Neural progenitor cell (in vitro differentiated cells): ENCODE data around the gene RPS16. TPM values are rescaled to one million over a fixed set of nuclear protein-coding genes. Genes with fewer than 3 reads are reported as not detected.

Source experiments
- DNase-seq: peaks from one replicate; pipeline ENCODE4 v3.0.0-alpha.2; 2016; ENCODE audit warnings: low spot score
- H2AFZ ChIP-seq: fragments of 200-600 bp; sonication (generic); replicated peaks from 2 replicates; pipeline ENCODE4 v1.6.1; 2016; ENCODE audit warnings: antibody characterized with exemption
- H3F3A ChIP-seq: fragments of 200-600 bp; sonication (generic); 2 replicates; pipeline ENCODE4 v1.6.1; 2016; ENCODE audit warnings: antibody characterized with exemption, low read depth
- H3K27ac ChIP-seq: fragments of 200-600 bp; sonication (generic); 2 replicates; pipeline ENCODE4 v1.5.1; 2016; ENCODE audit warnings: mild to moderate bottlenecking
- H3K27me3 ChIP-seq: fragments of 200-600 bp; sonication (generic); 2 replicates; pipeline ENCODE4 v1.6.1; 2016; ENCODE audit warnings: mild to moderate bottlenecking, moderate library complexity
- H3K36me3 ChIP-seq: fragments of 200-600 bp; sonication (generic); 2 replicates; pipeline ENCODE4 v1.5.1; 2016
- H3K4me1 ChIP-seq: fragments of 200-600 bp; sonication (generic); 2 replicates; pipeline ENCODE4 v1.6.1; 2016; ENCODE audit warnings: mixed run types
- H3K4me2 ChIP-seq: fragments of 200-600 bp; sonication (generic); 2 replicates; pipeline ENCODE4 v1.6.1; 2016
- H3K4me3 ChIP-seq: fragments of 200-600 bp; sonication (generic); 2 replicates; pipeline ENCODE4 v1.5.1; 2016
- H3K79me2 ChIP-seq: fragments of 200-600 bp; sonication (generic); 2 replicates; pipeline ENCODE4 v1.6.1; 2016; ENCODE audit warnings: low read depth
- H3K9ac ChIP-seq: fragments of 200-600 bp; sonication (generic); 2 replicates; pipeline ENCODE4 v1.6.1; 2016
- H3K9me3 ChIP-seq: fragments of 200-600 bp; sonication (generic); 2 replicates; pipeline ENCODE4 v1.5.1; 2016; ENCODE audit warnings: low read depth
- H4K20me1 ChIP-seq: fragments of 200-600 bp; sonication (generic); 2 replicates; pipeline ENCODE4 v1.6.1; 2016; ENCODE audit warnings: low read depth
- H3K27ac Mint-ChIP-seq: 3 replicates; pipeline ENCODE4 v1.8.0; 2021; ENCODE audit warnings: mixed read lengths
- H3K27me3 Mint-ChIP-seq: 2 replicates; pipeline ENCODE4 v1.8.0; 2022; ENCODE audit warnings: low read depth, mild to moderate bottlenecking, inconsistent platforms, moderate library complexity, mixed read lengths; ENCODE audit not compliant: insufficient read depth
- H3K36me3 Mint-ChIP-seq: 3 replicates; pipeline ENCODE4 v1.8.0; 2021; ENCODE audit warnings: mixed read lengths
- H3K4me1 Mint-ChIP-seq: 3 replicates; pipeline ENCODE4 v1.8.0; 2021; ENCODE audit warnings: mixed read lengths
- H3K4me3 Mint-ChIP-seq: 3 replicates; pipeline ENCODE4 v1.8.0; 2021; ENCODE audit warnings: mild to moderate bottlenecking, moderate library complexity, mixed read lengths
- H3K9me3 Mint-ChIP-seq: 3 replicates; pipeline ENCODE4 v1.8.0; 2020; ENCODE audit warnings: mixed read lengths
- CTCF ChIP-seq: fragments of 200-600 bp; sonication (generic); IDR thresholded peaks from 2 replicates; pipeline ENCODE4 v1.5.1; 2017; ENCODE audit warnings: antibody characterized with exemption, mild to moderate bottlenecking
- EZH2 ChIP-seq: fragments of 200-600 bp; sonication (generic); IDR thresholded peaks from 2 replicates; pipeline ENCODE4 v1.6.1; 2017; ENCODE audit warnings: antibody characterized with exemption, mild to moderate bottlenecking, moderate library complexity
- EZH2phosphoT487 ChIP-seq: fragments of 200-600 bp; sonication (generic); IDR thresholded peaks from 2 replicates; pipeline ENCODE4 v1.6.1; 2017; ENCODE audit warnings: antibody characterized with exemption
- total RNA-seq: library from RNA; depleted of rRNA; stranded (reverse); fragments of >200 nt; gene quantifications from 2 replicates; pipeline ENCODE4 v1.2.3, GENCODE V29; 2015; ENCODE audit warnings: low replicate concordance

The RPS16 gene
- total RNA-seq, 1 donor from 2014 or later = 94.8 TPM

DNA sequence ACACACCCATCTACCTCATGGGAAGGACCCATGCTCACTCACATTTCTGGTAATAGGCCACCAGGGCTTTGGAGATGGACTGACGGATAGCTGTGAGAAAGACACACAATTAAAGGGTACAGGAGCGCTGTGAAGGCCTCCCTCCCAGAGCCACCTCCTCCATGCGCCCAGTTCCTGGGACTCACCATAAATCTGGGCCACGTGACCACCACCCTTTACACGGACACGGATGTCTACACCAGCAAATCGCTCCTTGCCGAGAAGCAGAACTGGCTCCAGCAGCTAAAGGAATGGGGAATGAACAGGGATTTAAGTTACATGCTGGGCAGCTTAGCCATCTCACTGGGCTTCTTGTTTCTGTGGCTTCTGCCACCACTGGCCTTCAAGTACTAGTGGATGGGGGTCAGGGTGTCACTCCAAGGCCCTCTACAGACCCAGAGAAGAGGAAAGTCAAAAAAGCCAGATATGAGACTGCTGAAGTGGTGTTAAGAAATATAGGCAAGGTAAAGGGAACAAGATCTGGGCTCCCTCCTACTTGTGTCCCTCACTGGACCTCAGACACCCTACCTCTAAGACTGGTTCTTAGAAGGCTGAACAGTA, 2.2 kb downstream of the RPS16 start:
- Mint-ChIP-seq H3K9me3 (no peaks in the 10 kb centered on the region), H3K36me3 (peaks cover 17% of the 10 kb centered on the region), H3K4me1 (peaks cover 30% of the 10 kb centered on the region), H3K4me3 (peak overlapping the region; percentile 75), H3K27me3 (peaks cover 2% of the 10 kb centered on the region), H3K27ac (no peak overlapping the region)
- Histone ChIP-seq H3K4me2 (no peak overlapping the region), H3F3A (peaks cover 74% of the 10 kb centered on the region), H4K20me1 (peaks cover 26% of the 10 kb centered on the region), H3K27me3 (no peaks in the 10 kb centered on the region), H3K9me3 (no peaks in the 10 kb centered on the region), H2AFZ (no peak overlapping the region), H3K27ac (no peak overlapping the region), H3K79me2 (peaks cover 31% of the 10 kb centered on the region), H3K4me1 (peaks cover 24% of the 10 kb centered on the region), H3K9ac (no peak overlapping the region), H3K4me3 (no peak overlapping the region), H3K36me3 (peaks cover 16% of the 10 kb centered on the region)
- no peak for DNase-seq
- TF ChIP-seq EZH2phosphoT487 (no peak), EZH2 (no peak), CTCF (no peak)

- no peak overlapping the region for H3K9ac ChIP-seq
- H3K27me3 Mint-ChIP-seq = peaks cover 2% of the 10 kb centered on the region
- H3K4me1 ChIP-seq = peaks cover 27% of the 10 kb centered on the region
- peaks cover 38% of the 10 kb centered on the region for H3K4me1 Mint-ChIP-seq
- peaks cover 31% of the 10 kb centered on the region for H3K79me2 ChIP-seq
- H3K27ac ChIP-seq = no peak overlapping the region
- H2AFZ ChIP-seq = no peak overlapping the region
- H3K4me3 Mint-ChIP-seq = peak overlapping the region; percentile 50
- no peaks in the 10 kb centered on the region for H3K9me3 Mint-ChIP-seq
- H3F3A ChIP-seq = peaks cover 82% of the 10 kb centered on the region
- H3K36me3 ChIP-seq = peaks cover 16% of the 10 kb centered on the region
- no peak overlapping the region for H3K27ac Mint-ChIP-seq
- TF ChIP-seq EZH2phosphoT487 (no peak), CTCF (no peak), EZH2 (no peak)
- H3K9me3 ChIP-seq = no peaks in the 10 kb centered on the region
- no peak overlapping the region for H3K4me3 ChIP-seq
- no peaks in the 10 kb centered on the region for H3K27me3 ChIP-seq
- H3K4me2 ChIP-seq = no peak overlapping the region
- H3K36me3 Mint-ChIP-seq = peaks cover 17% of the 10 kb centered on the region
- H4K20me1 ChIP-seq = peaks cover 32% of the 10 kb centered on the region
- no peak for DNase-seq
These were observed 3.1 kb downstream of the RPS16 start for GRCh38 chr19:39432677-39433025.

DNA sequence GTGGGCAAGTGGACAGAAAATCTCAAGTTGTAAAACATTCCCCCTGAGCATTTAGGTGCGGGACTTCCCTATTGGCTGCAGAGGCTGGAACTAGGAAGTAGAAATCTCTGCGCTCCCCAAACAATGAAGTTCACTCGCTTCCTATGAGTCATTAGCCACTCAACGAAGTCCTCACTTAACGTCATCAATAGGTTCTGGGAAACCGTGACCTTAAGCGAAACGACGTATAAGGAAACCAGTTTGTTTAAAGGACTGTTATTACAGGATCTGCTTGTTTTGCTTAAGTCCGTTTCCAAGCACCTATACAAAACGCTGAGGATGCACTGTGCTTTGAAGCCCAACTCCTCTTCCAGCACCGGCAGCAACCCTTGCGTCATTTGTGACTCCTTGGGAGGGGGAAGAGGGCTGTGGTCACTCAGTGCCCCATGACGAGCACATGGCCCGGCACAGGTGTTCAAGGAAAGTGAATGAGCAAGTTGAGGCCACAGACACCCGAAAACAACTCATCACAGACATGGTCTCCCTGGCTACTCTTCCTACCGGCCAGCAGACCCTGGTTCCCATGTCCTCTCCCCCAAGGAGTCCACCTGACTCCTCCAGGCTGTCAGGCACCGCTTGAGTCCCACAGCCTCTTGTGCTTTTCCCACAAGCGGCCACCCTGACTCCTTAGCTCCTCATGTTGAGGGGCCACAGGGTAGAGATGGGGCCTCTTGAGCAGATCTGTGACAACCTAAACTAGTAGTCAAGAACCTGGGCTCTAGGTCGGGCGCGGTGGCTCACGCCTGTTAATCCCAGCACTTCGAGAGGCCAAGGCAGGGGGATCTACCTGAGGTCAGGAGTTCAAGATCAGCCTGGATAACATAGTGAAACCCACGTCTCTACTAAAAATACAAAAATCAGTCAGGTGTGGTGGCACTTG, 4.8 kb downstream of the RPS16 start:
- no peak for DNase-seq
- H3K4me3 Mint-ChIP-seq = no peak overlapping the region
- H3K27ac ChIP-seq = peak overlapping the region; percentile 56

More for the DNA sequence above, 4.8 kb downstream of the RPS16 start:
- H3K9me3 ChIP-seq = no peaks in the 10 kb centered on the region
- peaks cover 36% of the 10 kb centered on the region for H3K4me1 Mint-ChIP-seq
- TF ChIP-seq CTCF (no peak), EZH2phosphoT487 (no peak), EZH2 (no peak)
- H3K9ac ChIP-seq = no peak overlapping the region
- no peak overlapping the region for H2AFZ ChIP-seq
- peaks cover 21% of the 10 kb centered on the region for H3K4me1 ChIP-seq
- peaks cover 2% of the 10 kb centered on the region for H3K27me3 Mint-ChIP-seq
- H3K27ac Mint-ChIP-seq = peak overlapping the region; percentile 85
- no peak overlapping the region for H3K4me3 ChIP-seq
- H3F3A ChIP-seq = peaks cover 76% of the 10 kb centered on the region
- H4K20me1 ChIP-seq = peaks cover 32% of the 10 kb centered on the region
- H3K79me2 ChIP-seq = peaks cover 31% of the 10 kb centered on the region
- peaks cover 21% of the 10 kb centered on the region for H3K36me3 Mint-ChIP-seq
- no peaks in the 10 kb centered on the region for H3K9me3 Mint-ChIP-seq
- H3K36me3 ChIP-seq = peaks cover 16% of the 10 kb centered on the region
- H3K27me3 ChIP-seq = no peaks in the 10 kb centered on the region
- H3K4me2 ChIP-seq = no peak overlapping the region
